ENCODE measurements around the gene LDLRAD4. TPM values are rescaled to one million over a fixed set of nuclear protein-coding genes. Genes with fewer than 3 reads are reported as not detected.

LDLRAD4 gene
- total RNA-seq, 1 donor from 2014 or later = 34.1 TPM

- Mint-ChIP-seq H3K27ac (ENCODE audit: unreplicated experiment) (no peak overlapping the region), H3K4me3 (ENCODE audit: unreplicated experiment) (no peak overlapping the region), H3K4me1 (ENCODE audit: unreplicated experiment) (peaks cover 19% of the 10 kb centered on the region), H3K9me3 (ENCODE audit: unreplicated experiment) (no peaks in the 10 kb centered on the region), H3K36me3 (ENCODE audit: low read depth, unreplicated experiment) (peaks cover 4% of the 10 kb centered on the region), H3K27me3 (ENCODE audit: unreplicated experiment) (peaks cover 10% of the 10 kb centered on the region)
- TF ChIP-seq CTCF (IDR thresholded peaks at IDR 0.05; ENCODE audit: unreplicated experiment) = no peak
- no peak for DNase-seq (ENCODE audit: low spot score)
These were observed 232.6 kb downstream of the LDLRAD4 start for GRCh38 chr18:13451213-13451540.

- Mint-ChIP-seq H3K9me3 (ENCODE audit: unreplicated experiment) (no peaks in the 10 kb centered on the region), H3K4me3 (ENCODE audit: unreplicated experiment) (no peak overlapping the region), H3K27me3 (ENCODE audit: unreplicated experiment) (peaks cover 10% of the 10 kb centered on the region), H3K36me3 (ENCODE audit: low read depth, unreplicated experiment) (peaks cover 8% of the 10 kb centered on the region), H3K4me1 (ENCODE audit: unreplicated experiment) (peaks cover 23% of the 10 kb centered on the region), H3K27ac (ENCODE audit: unreplicated experiment) (no peak overlapping the region)
- DNase-seq (ENCODE audit: low spot score) = no peak
- TF ChIP-seq CTCF (IDR thresholded peaks at IDR 0.05; ENCODE audit: unreplicated experiment) = no peak
These were observed 233.3 kb downstream of the LDLRAD4 start for GRCh38 chr18:13451661-13452387.

GRCh38 chr18:13452388-13452811 lies 233.8 kb downstream of the LDLRAD4 start:
- Mint-ChIP-seq H3K36me3 (ENCODE audit: low read depth, unreplicated experiment) (peaks cover 8% of the 10 kb centered on the region), H3K27me3 (ENCODE audit: unreplicated experiment) (peaks cover 10% of the 10 kb centered on the region), H3K27ac (ENCODE audit: unreplicated experiment) (no peak overlapping the region), H3K9me3 (ENCODE audit: unreplicated experiment) (no peaks in the 10 kb centered on the region), H3K4me3 (ENCODE audit: unreplicated experiment) (no peak overlapping the region), H3K4me1 (ENCODE audit: unreplicated experiment) (peaks cover 27% of the 10 kb centered on the region)
- DNase-seq (ENCODE audit: low spot score) = no peak
- no peak for TF ChIP-seq CTCF (IDR thresholded peaks at IDR 0.05; ENCODE audit: unreplicated experiment)

GRCh38 chr18:13452871-13453680 lies 234.5 kb downstream of the LDLRAD4 start:
- Mint-ChIP-seq H3K4me1 (ENCODE audit: unreplicated experiment) (peaks cover 27% of the 10 kb centered on the region), H3K9me3 (ENCODE audit: unreplicated experiment) (no peaks in the 10 kb centered on the region), H3K4me3 (ENCODE audit: unreplicated experiment) (no peak overlapping the region), H3K27me3 (ENCODE audit: unreplicated experiment) (peaks cover 11% of the 10 kb centered on the region), H3K27ac (ENCODE audit: unreplicated experiment) (no peak overlapping the region), H3K36me3 (ENCODE audit: low read depth, unreplicated experiment) (peaks cover 11% of the 10 kb centered on the region)
- DNase-seq (ENCODE audit: low spot score) = no peak
- no peak for TF ChIP-seq CTCF (IDR thresholded peaks at IDR 0.05; ENCODE audit: unreplicated experiment)

- Mint-ChIP-seq H3K4me3 (ENCODE audit: unreplicated experiment) (no peak overlapping the region), H3K27ac (ENCODE audit: unreplicated experiment) (no peak overlapping the region)
These were observed 235.2 kb downstream of the LDLRAD4 start for GRCh38 chr18:13453714-13454113.

More at GRCh38 chr18:13453714-13454113, 235.2 kb downstream of the LDLRAD4 start:
- Mint-ChIP-seq H3K4me1 (ENCODE audit: unreplicated experiment) (peaks cover 23% of the 10 kb centered on the region), H3K36me3 (ENCODE audit: low read depth, unreplicated experiment) (peaks cover 12% of the 10 kb centered on the region), H3K9me3 (ENCODE audit: unreplicated experiment) (no peaks in the 10 kb centered on the region), H3K27me3 (ENCODE audit: unreplicated experiment) (peaks cover 11% of the 10 kb centered on the region)
- no peak for DNase-seq (ENCODE audit: low spot score)
- no peak for TF ChIP-seq CTCF (IDR thresholded peaks at IDR 0.05; ENCODE audit: unreplicated experiment)
